ENCODE data around the gene AOAH. TPM values are rescaled to one million over a fixed set of nuclear protein-coding genes. Genes with fewer than 3 reads are reported as not detected.

The AOAH gene
- polyA plus RNA-seq, 1 donor = 17.8 TPM

DNA sequence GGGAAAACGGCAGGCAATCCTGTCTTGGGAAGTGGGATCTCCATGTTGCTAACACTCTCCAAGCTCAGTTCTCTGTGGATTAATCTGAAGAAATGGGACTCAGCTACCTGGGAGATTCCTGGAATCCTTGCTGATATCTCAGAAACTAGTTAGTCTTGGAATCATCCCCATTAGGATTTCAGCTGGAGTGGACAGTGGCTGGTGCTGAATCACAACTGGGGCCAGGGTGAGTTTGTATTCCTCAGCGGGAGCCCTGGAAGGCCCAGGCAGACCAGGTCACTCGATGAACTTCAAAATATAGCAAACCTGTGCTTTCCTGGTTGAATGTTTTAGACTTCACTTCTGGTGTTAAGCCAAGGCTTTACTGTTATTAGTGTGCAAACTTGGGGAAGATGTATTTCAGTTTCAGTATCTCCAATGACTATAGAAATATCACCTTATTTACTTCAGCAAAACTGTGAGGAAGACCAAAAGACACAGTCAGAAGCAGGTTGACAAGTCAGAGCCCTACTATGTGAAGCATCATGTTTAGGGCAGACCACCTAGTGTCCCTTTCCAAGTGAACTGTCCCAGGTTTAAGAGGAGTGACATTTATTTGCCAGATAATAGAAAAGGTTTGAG, 126.1 kb downstream of the AOAH start:
- no peak overlapping the region for H3K4me3 ChIP-seq (ENCODE audit: low read length)
- H3K27ac ChIP-seq (ENCODE audit: low read length) = no peak overlapping the region
- no peak for DNase-seq
- peaks cover 2% of the 10 kb centered on the region for H3K9me3 ChIP-seq (ENCODE audit: control insufficient read depth, low read depth, low read length)
- peaks cover 3% of the 10 kb centered on the region for H3K4me1 ChIP-seq (ENCODE audit: control insufficient read depth, insufficient read depth, low read length)
- no peaks in the 10 kb centered on the region for H3K27me3 ChIP-seq (ENCODE audit: control insufficient read depth, insufficient read depth, low read length)
- H3K36me3 ChIP-seq (ENCODE audit: control insufficient read depth, insufficient read depth, low read length) = no peaks in the 10 kb centered on the region
- no CpG with 5 or more reads among the region's 3 CpGs for WGBS (ENCODE audit: insufficient coverage, low lambda C conversion rate)

DNA sequence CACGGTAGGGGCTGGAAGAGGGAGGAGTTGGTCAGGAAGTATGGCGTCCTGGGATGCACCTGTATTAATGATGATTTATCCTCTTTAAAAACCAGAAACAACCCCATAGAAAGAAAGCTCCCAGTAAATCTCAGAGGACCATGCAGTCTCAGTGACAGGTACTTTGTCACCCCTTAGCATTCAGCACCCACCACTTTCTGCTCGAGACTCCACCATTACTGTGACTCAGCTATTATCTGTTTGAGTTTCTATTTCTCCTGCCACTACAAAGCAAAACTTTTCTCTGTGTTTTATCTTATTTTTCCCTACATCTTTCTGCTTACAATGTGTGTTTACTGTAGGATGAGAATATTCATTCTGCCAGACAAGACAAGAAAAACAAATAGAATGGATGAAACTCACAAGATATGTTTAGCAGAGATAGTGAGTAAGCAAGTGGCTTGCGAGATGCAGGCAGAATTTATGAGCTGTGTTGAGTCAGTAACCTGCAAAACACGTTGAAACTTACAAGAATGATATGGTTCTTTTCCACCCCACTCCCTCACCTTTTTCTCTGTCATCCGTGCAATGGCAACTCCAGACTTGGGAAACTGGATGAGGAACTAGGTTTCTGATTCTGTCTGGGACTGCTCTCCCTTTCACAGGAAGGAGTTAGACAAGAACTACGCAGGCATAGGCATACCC, 127.1 kb downstream of the AOAH start:
- Histone ChIP-seq H3K4me3 (ENCODE audit: low read length) (no peak overlapping the region), H3K9me3 (ENCODE audit: control insufficient read depth, low read depth, low read length) (no peaks in the 10 kb centered on the region), H3K27ac (ENCODE audit: low read length) (no peak overlapping the region), H3K4me1 (ENCODE audit: control insufficient read depth, insufficient read depth, low read length) (peaks cover 3% of the 10 kb centered on the region), H3K27me3 (ENCODE audit: control insufficient read depth, insufficient read depth, low read length) (no peaks in the 10 kb centered on the region), H3K36me3 (ENCODE audit: control insufficient read depth, insufficient read depth, low read length) (no peaks in the 10 kb centered on the region)
- WGBS (ENCODE audit: insufficient coverage, low lambda C conversion rate) = no CpG with 5 or more reads among the region's 7 CpGs
- DNase-seq = no peak

DNA sequence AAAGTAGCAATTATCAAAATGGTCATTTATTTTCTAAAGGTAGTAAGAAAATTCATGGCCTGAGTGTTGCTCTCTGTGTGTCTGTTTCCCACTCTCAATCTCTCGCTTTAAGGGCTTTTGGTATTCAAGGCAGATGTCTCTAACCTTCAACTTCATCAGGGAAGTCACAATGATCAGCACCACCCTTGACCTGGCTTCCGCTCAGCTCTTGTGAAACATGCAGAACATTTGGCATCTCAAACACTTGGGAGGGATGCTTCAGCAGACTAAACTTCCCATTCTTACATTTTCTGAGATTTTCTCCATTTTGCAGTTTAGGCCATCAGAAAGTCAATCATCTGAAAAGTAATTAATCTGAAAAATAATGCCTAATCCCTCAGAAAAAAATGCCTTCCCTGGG, 129.8 kb downstream of the AOAH start:
- Histone ChIP-seq H3K9me3 (ENCODE audit: control insufficient read depth, low read depth, low read length) (no peaks in the 10 kb centered on the region), H3K4me3 (ENCODE audit: low read length) (no peak overlapping the region), H3K27me3 (ENCODE audit: control insufficient read depth, insufficient read depth, low read length) (no peaks in the 10 kb centered on the region), H3K4me1 (ENCODE audit: control insufficient read depth, insufficient read depth, low read length) (no peaks in the 10 kb centered on the region), H3K27ac (ENCODE audit: low read length) (no peak overlapping the region), H3K36me3 (ENCODE audit: control insufficient read depth, insufficient read depth, low read length) (no peaks in the 10 kb centered on the region)
- 100% methylated on average over 1 of the region's 2 CpGs for WGBS (ENCODE audit: insufficient coverage, low lambda C conversion rate)
- DNase-seq = no peak

DNA sequence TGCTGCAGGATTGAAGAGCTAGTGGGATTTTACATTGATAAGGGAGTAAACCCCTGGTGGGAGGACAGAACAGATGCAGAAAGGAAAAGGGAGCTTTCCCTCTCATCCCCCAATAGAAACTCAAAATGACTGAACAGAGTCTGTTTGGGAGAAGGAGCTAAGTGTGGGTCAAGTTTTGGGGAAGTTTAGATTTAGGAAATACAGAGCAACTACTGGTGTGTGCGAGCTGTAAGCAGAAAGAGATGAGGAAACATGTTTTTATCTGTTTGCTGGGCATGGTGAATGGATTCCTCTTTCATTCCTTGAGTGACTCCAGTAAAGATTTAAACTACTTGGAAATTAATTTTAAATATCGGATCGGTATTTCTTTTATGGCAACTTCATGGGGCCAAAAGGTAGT, 132.7 kb downstream of the AOAH start:
- no peak overlapping the region for H3K4me3 ChIP-seq (ENCODE audit: low read length)
- no peak for DNase-seq
- H3K27me3 ChIP-seq (ENCODE audit: control insufficient read depth, insufficient read depth, low read length) = no peaks in the 10 kb centered on the region
- no peak overlapping the region for H3K27ac ChIP-seq (ENCODE audit: low read length)
- no peaks in the 10 kb centered on the region for H3K4me1 ChIP-seq (ENCODE audit: control insufficient read depth, insufficient read depth, low read length)
- 80% methylated on average over 1 of the region's 3 CpGs for WGBS (ENCODE audit: insufficient coverage, low lambda C conversion rate)
- no peaks in the 10 kb centered on the region for H3K9me3 ChIP-seq (ENCODE audit: control insufficient read depth, low read depth, low read length)
- no peaks in the 10 kb centered on the region for H3K36me3 ChIP-seq (ENCODE audit: control insufficient read depth, insufficient read depth, low read length)

DNA sequence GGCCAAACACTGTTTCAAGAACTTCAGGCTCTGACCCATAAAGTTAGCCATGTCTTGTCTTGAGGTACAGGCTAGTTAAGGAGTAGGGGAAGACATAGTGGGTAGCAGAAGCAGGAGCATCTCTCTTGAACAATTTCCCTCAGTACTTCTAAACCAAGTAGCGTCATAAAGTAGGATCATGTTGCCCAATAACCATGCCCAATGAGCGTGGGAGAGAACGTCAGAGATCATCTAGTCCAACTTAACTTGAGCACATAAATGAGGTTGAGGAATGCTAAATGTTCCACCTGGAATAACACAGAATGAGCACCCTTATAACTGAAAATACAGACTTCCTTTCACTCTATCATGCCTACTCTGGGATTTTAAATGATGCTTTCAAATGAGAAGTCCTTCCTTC, 134.9 kb downstream of the AOAH start:
- no peaks in the 10 kb centered on the region for H3K4me1 ChIP-seq (ENCODE audit: control insufficient read depth, insufficient read depth, low read length)
- H3K4me3 ChIP-seq (ENCODE audit: low read length) = no peak overlapping the region
- no peak for DNase-seq
- no peaks in the 10 kb centered on the region for H3K36me3 ChIP-seq (ENCODE audit: control insufficient read depth, insufficient read depth, low read length)
- 100% methylated on average over 1 of the region's 3 CpGs for WGBS (ENCODE audit: insufficient coverage, low lambda C conversion rate)
- no peaks in the 10 kb centered on the region for H3K27me3 ChIP-seq (ENCODE audit: control insufficient read depth, insufficient read depth, low read length)
- no peak overlapping the region for H3K27ac ChIP-seq (ENCODE audit: low read length)
- no peaks in the 10 kb centered on the region for H3K9me3 ChIP-seq (ENCODE audit: control insufficient read depth, low read depth, low read length)

DNA sequence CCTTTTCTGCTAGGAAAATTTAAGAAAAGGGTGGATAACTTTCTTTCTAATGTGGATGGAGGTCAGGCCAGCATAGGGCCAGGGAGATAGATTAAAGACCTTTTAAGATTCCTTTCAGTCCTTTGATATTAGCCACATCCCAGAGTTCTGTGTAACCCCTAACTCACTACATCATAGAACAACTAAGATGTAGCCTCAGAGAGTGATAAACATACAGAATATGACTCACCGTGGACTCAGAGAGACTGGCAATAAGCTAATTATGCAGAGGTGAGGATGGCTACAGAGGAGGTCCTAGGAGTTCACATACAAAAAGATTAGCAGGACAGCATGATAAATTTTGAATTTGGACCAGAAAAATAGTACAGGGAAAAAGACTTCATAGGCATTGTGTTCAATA, 141.0 kb downstream of the AOAH start:
- WGBS (ENCODE audit: insufficient coverage, low lambda C conversion rate) = 60% methylated on average over 1 of the region's 1 CpG

DNA sequence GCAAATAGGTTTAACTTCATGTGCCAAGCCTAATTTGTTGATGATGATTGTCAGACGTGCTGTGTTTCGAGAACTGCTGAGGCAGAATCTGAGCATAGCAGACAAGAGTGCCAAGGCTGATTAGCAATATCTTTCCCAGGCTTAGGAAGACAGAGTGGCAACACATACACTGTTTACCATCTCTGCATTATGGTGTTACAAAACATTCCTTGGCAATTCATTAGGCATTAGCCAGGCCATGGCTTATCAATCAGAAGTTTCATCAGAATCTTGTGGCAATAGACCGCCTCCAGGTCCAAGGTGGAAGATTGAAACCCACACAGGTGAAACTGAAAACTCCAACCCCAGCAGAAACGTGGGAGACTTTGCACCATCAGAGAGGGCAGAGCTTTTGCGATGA, 148.5 kb downstream of the AOAH start:
- Histone ChIP-seq H3K27ac (ENCODE audit: low read length) (no peak overlapping the region), H3K36me3 (ENCODE audit: control insufficient read depth, insufficient read depth, low read length) (no peaks in the 10 kb centered on the region), H3K4me3 (ENCODE audit: low read length) (no peak overlapping the region), H3K9me3 (ENCODE audit: control insufficient read depth, low read depth, low read length) (no peaks in the 10 kb centered on the region), H3K4me1 (ENCODE audit: control insufficient read depth, insufficient read depth, low read length) (no peaks in the 10 kb centered on the region), H3K27me3 (ENCODE audit: control insufficient read depth, insufficient read depth, low read length) (no peaks in the 10 kb centered on the region)
- DNase-seq = no peak
- no CpG with 5 or more reads among the region's 5 CpGs for WGBS (ENCODE audit: insufficient coverage, low lambda C conversion rate)

More for the DNA sequence above, 141.0 kb downstream of the AOAH start:
- no peaks in the 10 kb centered on the region for H3K27me3 ChIP-seq (ENCODE audit: control insufficient read depth, insufficient read depth, low read length)
- H3K36me3 ChIP-seq (ENCODE audit: control insufficient read depth, insufficient read depth, low read length) = no peaks in the 10 kb centered on the region
- H3K4me3 ChIP-seq (ENCODE audit: low read length) = no peak overlapping the region
- H3K4me1 ChIP-seq (ENCODE audit: control insufficient read depth, insufficient read depth, low read length) = no peaks in the 10 kb centered on the region
- no peaks in the 10 kb centered on the region for H3K9me3 ChIP-seq (ENCODE audit: control insufficient read depth, low read depth, low read length)
- no peak overlapping the region for H3K27ac ChIP-seq (ENCODE audit: low read length)
- DNase-seq = no peak

DNA sequence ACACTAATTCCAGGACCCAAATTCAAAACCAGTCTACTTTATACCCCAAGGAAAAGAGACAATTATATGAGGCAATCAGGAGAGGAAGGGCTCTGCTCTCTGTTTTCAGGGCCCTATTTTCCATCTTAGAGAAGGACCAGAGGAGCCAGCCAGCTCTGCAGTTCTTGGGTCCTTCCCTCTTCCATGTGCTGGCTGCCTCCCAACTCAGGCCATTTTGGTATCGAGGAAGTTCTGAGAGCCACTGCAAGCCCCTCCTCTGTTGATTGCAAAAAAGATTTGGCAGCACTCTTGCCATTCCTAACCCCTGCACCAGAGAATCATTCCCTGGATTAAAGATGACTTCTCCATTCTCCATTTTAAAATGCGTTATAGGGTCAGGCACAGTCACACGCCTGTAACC, 151.2 kb downstream of the AOAH start:
- Histone ChIP-seq H3K9me3 (ENCODE audit: control insufficient read depth, low read depth, low read length) (no peaks in the 10 kb centered on the region), H3K36me3 (ENCODE audit: control insufficient read depth, insufficient read depth, low read length) (no peaks in the 10 kb centered on the region), H3K27ac (ENCODE audit: low read length) (no peak overlapping the region), H3K4me3 (ENCODE audit: low read length) (no peak overlapping the region), H3K27me3 (ENCODE audit: control insufficient read depth, insufficient read depth, low read length) (no peaks in the 10 kb centered on the region), H3K4me1 (ENCODE audit: control insufficient read depth, insufficient read depth, low read length) (no peaks in the 10 kb centered on the region)
- WGBS (ENCODE audit: insufficient coverage, low lambda C conversion rate) = no CpG with 5 or more reads among the region's 3 CpGs
- no peak for DNase-seq

DNA sequence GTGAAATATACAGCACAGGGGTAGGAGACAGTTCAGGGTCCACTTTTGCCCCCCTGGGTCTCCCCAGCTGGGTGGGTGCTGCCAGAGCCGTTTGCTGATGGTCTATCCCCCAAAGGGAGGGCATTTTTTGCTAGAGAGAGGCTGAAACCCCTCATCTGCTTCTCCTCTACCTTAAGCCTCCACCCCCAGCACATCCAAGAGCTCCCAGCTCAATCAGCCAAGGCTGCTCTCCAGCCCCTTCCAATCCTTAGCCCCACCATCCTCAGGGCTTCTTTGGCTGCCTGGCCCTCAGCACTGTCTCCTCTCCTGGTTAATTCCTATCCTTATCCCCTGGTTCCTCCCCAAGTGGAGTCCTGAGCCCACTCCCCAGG, 153.1 kb downstream of the AOAH start:
- Histone ChIP-seq H3K4me3 (ENCODE audit: low read length) (no peak overlapping the region), H3K27me3 (ENCODE audit: control insufficient read depth, insufficient read depth, low read length) (no peaks in the 10 kb centered on the region), H3K27ac (ENCODE audit: low read length) (no peak overlapping the region), H3K4me1 (ENCODE audit: control insufficient read depth, insufficient read depth, low read length) (no peaks in the 10 kb centered on the region), H3K36me3 (ENCODE audit: control insufficient read depth, insufficient read depth, low read length) (no peaks in the 10 kb centered on the region), H3K9me3 (ENCODE audit: control insufficient read depth, low read depth, low read length) (no peaks in the 10 kb centered on the region)
- WGBS (ENCODE audit: insufficient coverage, low lambda C conversion rate) = 0% methylated on average over 1 of the region's 1 CpG
- no peak for DNase-seq

DNA sequence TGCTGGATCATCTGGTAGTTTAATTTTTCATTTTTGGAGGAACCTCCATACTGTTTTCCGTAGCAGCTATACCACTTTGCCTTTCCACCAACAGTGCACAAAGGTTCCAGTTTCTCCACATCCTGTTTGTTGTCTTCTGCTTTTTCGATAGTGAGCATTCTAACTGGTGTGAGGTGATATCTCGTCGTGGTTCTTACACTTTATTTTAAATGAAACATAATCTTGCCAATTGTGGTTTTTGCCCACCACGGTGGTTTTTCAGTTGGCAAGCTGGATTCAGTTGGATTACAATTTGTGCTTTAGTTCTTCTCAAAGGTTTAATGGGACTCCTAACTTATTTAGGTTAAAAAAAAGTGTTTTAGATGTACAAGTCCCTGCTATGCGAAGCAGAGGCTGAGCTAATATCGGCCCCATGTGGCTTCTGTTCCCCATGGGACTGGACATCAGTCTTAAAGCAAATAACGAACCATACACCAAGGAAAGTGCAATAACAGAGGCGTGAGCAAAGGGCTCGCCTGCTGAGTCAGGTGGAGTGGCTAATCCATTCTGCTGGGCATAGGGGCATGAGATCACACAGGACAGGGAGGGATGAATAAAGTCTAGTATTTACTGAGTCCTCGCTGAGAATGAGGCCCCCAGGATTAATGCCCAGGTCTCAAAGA, 153.6 kb downstream of the AOAH start:
- H3K4me3 ChIP-seq (ENCODE audit: low read length) = no peak overlapping the region
- DNase-seq = no peak
- no peak overlapping the region for H3K27ac ChIP-seq (ENCODE audit: low read length)
- no peaks in the 10 kb centered on the region for H3K9me3 ChIP-seq (ENCODE audit: control insufficient read depth, low read depth, low read length)
- H3K4me1 ChIP-seq (ENCODE audit: control insufficient read depth, insufficient read depth, low read length) = no peaks in the 10 kb centered on the region
- WGBS (ENCODE audit: insufficient coverage, low lambda C conversion rate) = 100% methylated on average over 2 of the region's 11 CpGs
- no peaks in the 10 kb centered on the region for H3K27me3 ChIP-seq (ENCODE audit: control insufficient read depth, insufficient read depth, low read length)
- no peaks in the 10 kb centered on the region for H3K36me3 ChIP-seq (ENCODE audit: control insufficient read depth, insufficient read depth, low read length)
